Choroid plexus epithelial cell (primary cell): ENCODE results near the gene MIER2.

Source experiments
- DNase-seq: peaks from one replicate; pipeline ENCODE4 v3.0.0-alpha.2; 2010; ENCODE audit warnings: low read depth
- H3K4me3 ChIP-seq: 2 replicates; pipeline ENCODE4 v1.5.1; 2011; ENCODE audit warnings: low read depth, mild to moderate bottlenecking, control low read depth, low read length, moderate library complexity
- CTCF ChIP-seq: conservative IDR thresholded peaks from 2 replicates; pipeline ENCODE4 v1.5.1; 2011; ENCODE audit warnings: low read depth, mild to moderate bottlenecking, control low read depth, inconsistent platforms, low read length, moderate library complexity

MIER2 gene

GRCh38 chr19:328025-328505 lies 16.5 kb downstream of the MIER2 start:
- DNase-seq, result peak; percentile 20
- no peak overlapping the region for H3K4me3 ChIP-seq
- no peak for TF ChIP-seq CTCF

GRCh38 chr19:327291-328024 lies 17.1 kb downstream of the MIER2 start:
- H3K4me3 ChIP-seq, result no peak overlapping the region
- no peak for TF ChIP-seq CTCF
- no peak for DNase-seq

GRCh38 chr19:326871-327270 lies 17.7 kb downstream of the MIER2 start:
- no peak for TF ChIP-seq CTCF
- DNase-seq, result no peak
- H3K4me3 ChIP-seq, result no peak overlapping the region

GRCh38 chr19:325937-326565 lies 18.5 kb downstream of the MIER2 start:
- TF ChIP-seq CTCF, result no peak

GRCh38 chr19:325173-325936 lies 19.2 kb downstream of the MIER2 start:
- no peak for TF ChIP-seq CTCF
- no peak overlapping the region for H3K4me3 ChIP-seq
- DNase-seq, result no peak

More at GRCh38 chr19:325937-326565, 18.5 kb downstream of the MIER2 start:
- DNase-seq, result no peak
- H3K4me3 ChIP-seq, result no peak overlapping the region

- H3K4me3 ChIP-seq, result no peak overlapping the region
- TF ChIP-seq CTCF, result no peak
- DNase-seq, result no peak
Observed at GRCh38 chr19:324716-325115, 19.9 kb downstream of the MIER2 start.
